Ascending aorta (tissue), 2 donors: ENCODE data around the gene HSD3B2. TPM values are rescaled to one million over a fixed set of nuclear protein-coding genes. Genes with fewer than 3 reads are reported as not detected.

Experiments used
- DNase-seq, 2 donors: peaks; one replicate each; pipeline ENCODE4 v3.0.0-alpha.2; 2019; ENCODE audit warnings: low spot score in 2 of 2
- H3K27ac ChIP-seq, 2 donors: fragments of 200-600 bp; sonication (generic); one replicate each; pipeline ENCODE4 v1.5.1; 2016 to 2017; ENCODE audit warnings: mild to moderate bottlenecking in 1 of 2
- H3K27me3 ChIP-seq: fragments of 200-600 bp; sonication (generic); one replicate; pipeline ENCODE4 v1.5.1; 2017
- H3K36me3 ChIP-seq, 2 donors: fragments of 200-600 bp; sonication (generic); one replicate each; pipeline ENCODE4 v1.5.1; 2016
- H3K4me1 ChIP-seq, 2 donors: fragments of 200-600 bp; sonication (generic); one replicate each; pipeline ENCODE4 v1.5.1; 2016 to 2017; ENCODE audit warnings: mild to moderate bottlenecking in 1 of 2
- H3K4me3 ChIP-seq, 2 donors: fragments of 200-600 bp; sonication (generic); one replicate each; pipeline ENCODE4 v1.5.1; 2016 to 2017; ENCODE audit warnings: mild to moderate bottlenecking in 1 of 2
- H3K9me3 ChIP-seq, 2 donors: fragments of 200-600 bp; sonication (generic); one replicate each; pipeline ENCODE4 v1.5.1; 2016
- CTCF ChIP-seq, 3 experiments: fragments of 200-600 bp in 2 of 3; fragments of 450-650 bp in 1 of 3; sonication (generic) in 2 of 3; IDR thresholded peaks; one replicate each; pipeline ENCODE4 v1.5.1; 2016 to 2019; ENCODE audit warnings: antibody characterized with exemption in 3 of 3, mild to moderate bottlenecking in 1 of 3, moderate library complexity in 1 of 3
- intact Hi-C: fragments of 100-400 bp; cut with DNase I; formaldehyde crosslinking; loops from one replicate; pipeline ENCODE4 v1.15.1; 2023
- total RNA-seq: library from RNA; depleted of rRNA; stranded (reverse); fragments of >200 nt; gene quantifications from one replicate; pipeline ENCODE4 v1.1.0, GENCODE V29; 2016

Gene HSD3B2
- total RNA-seq, 1 donor from 2014 or later, result 9.9 TPM

GRCh38 chr1:119430486-119430885 is 15.5 kb downstream of the HSD3B2 start:
- Histone ChIP-seq H3K27me3 (no peaks in the 10 kb centered on the region), H3K9me3 (no peaks in the 10 kb centered on the region), H3K4me3 (no peak overlapping the region), H3K27ac (no peak overlapping the region), H3K4me1 (no peaks in the 10 kb centered on the region), H3K36me3 (no peaks in the 10 kb centered on the region)
- intact Hi-C loops, result no loop called here
- TF ChIP-seq CTCF (IDR thresholded peaks at IDR 0.05), result no peak
- DNase-seq, result no peak

DNA sequence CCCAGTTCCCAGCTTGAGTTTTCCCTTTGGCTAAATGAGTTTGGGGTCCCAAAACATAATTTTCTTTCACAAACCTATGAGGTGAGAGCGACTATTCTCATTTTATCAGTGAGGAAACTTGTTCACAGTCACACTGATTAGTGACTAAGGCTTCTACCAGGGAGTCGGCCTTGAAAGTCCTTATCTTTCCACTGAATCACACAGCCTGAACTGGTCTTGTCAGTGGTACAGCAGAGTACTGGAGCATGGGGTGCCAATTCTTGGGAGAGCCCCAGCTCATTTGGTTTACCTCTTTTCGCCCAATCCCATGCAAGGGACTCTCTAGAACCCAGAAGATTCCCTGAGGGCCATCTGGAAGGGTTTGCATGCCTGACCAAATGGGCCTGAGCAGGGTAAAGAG is 16.9 kb downstream of the HSD3B2 start:
- H3K4me1 ChIP-seq, result no peaks in the 10 kb centered on the region
- DNase-seq, result no peak
- H3K27me3 ChIP-seq, result no peaks in the 10 kb centered on the region
- no peak overlapping the region for H3K4me3 ChIP-seq
- H3K9me3 ChIP-seq, result no peaks in the 10 kb centered on the region
- intact Hi-C loops, result no loop called here
- TF ChIP-seq CTCF (IDR thresholded peaks at IDR 0.05), result no peak
- no peak overlapping the region for H3K27ac ChIP-seq
- H3K36me3 ChIP-seq, result no peaks in the 10 kb centered on the region

- intact Hi-C loops, result no loop called here
- H3K27ac ChIP-seq, result no peak overlapping the region
- TF ChIP-seq CTCF (IDR thresholded peaks at IDR 0.05), result no peak
- no peaks in the 10 kb centered on the region for H3K4me1 ChIP-seq
- DNase-seq, result no peak
- H3K9me3 ChIP-seq, result no peaks in the 10 kb centered on the region
- no peaks in the 10 kb centered on the region for H3K27me3 ChIP-seq
- no peak overlapping the region for H3K4me3 ChIP-seq
- H3K36me3 ChIP-seq, result no peaks in the 10 kb centered on the region
Measured at GRCh38 chr1:119435052-119435451, 20.1 kb downstream of the HSD3B2 start.

- Histone ChIP-seq H3K4me3 (no peak overlapping the region), H3K36me3 (no peaks in the 10 kb centered on the region), H3K27ac (no peak overlapping the region), H3K4me1 (no peaks in the 10 kb centered on the region), H3K27me3 (no peaks in the 10 kb centered on the region), H3K9me3 (no peaks in the 10 kb centered on the region)
- intact Hi-C loops, result no loop called here
- no peak for DNase-seq
- TF ChIP-seq CTCF (IDR thresholded peaks at IDR 0.05), result no peak
Measured at GRCh38 chr1:119438761-119439160, 23.8 kb downstream of the HSD3B2 start.

GRCh38 chr1:119440721-119441307 is 25.9 kb downstream of the HSD3B2 start:
- TF ChIP-seq CTCF (IDR thresholded peaks at IDR 0.05), result no peak
- no peak for DNase-seq
- no peak overlapping the region for H3K27ac ChIP-seq
- H3K4me1 ChIP-seq, result no peaks in the 10 kb centered on the region
- intact Hi-C loops, result no loop called here
- H3K27me3 ChIP-seq, result no peaks in the 10 kb centered on the region
- H3K36me3 ChIP-seq, result no peaks in the 10 kb centered on the region
- no peaks in the 10 kb centered on the region for H3K9me3 ChIP-seq
- H3K4me3 ChIP-seq, result no peak overlapping the region

DNA sequence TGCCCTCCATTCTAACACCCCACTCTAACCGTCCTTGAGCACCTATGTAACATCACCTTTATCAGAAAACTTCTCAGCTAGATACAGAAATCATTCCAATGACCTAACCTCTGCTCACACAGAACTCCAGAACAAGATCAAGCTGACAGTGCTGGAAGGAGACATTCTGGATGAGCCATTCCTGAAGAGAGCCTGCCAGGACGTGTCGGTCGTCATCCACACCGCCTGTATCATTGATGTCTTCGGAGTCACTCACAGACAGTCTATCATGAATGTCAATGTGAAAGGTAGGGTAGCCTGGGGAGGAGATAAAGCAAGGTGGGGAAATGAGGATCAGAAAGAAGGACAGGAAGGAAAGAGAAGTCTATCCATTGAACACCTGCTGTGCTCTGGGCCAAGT is 27.8 kb downstream of the HSD3B2 start:
- no peak for TF ChIP-seq CTCF (IDR thresholded peaks at IDR 0.05)
- Histone ChIP-seq H3K36me3 (no peaks in the 10 kb centered on the region), H3K4me3 (no peak overlapping the region), H3K4me1 (no peaks in the 10 kb centered on the region), H3K27ac (no peak overlapping the region), H3K27me3 (no peaks in the 10 kb centered on the region), H3K9me3 (no peaks in the 10 kb centered on the region)
- no peak for DNase-seq
- intact Hi-C loops, result no loop called here
